Thyroid gland (tissue), 4 donors: Measurements from ENCODE around the gene RNF215. TPM values are rescaled to one million over a fixed set of nuclear protein-coding genes. Genes with fewer than 3 reads are reported as not detected.

Source experiments
- DNase-seq, 2 donors: peaks; one replicate each; pipeline ENCODE4 v3.0.0-alpha.2; 2019
- H3K27ac ChIP-seq, 3 donors: fragments of 200-600 bp; sonication (generic); 1 replicate in 2 of 3; 2 replicates in 1 of 3; pipeline ENCODE4 v1.5.1; 2016 to 2019; ENCODE audit warnings: mild to moderate bottlenecking in 1 of 3, moderate library complexity in 1 of 3
- H3K27me3 ChIP-seq: fragments of 200-600 bp; sonication (generic); one replicate; pipeline ENCODE4 v1.5.1; 2019
- H3K36me3 ChIP-seq, 2 donors: fragments of 200-600 bp; sonication (generic); one replicate each; pipeline ENCODE4 v1.5.1; 2016 to 2019
- H3K4me1 ChIP-seq, 2 donors: fragments of 200-600 bp; sonication (generic); one replicate each; pipeline ENCODE4 v1.5.1; 2017 to 2019
- H3K4me3 ChIP-seq, 3 donors: fragments of 200-600 bp; sonication (generic); replicated peaks in 1 of 3; 1 replicate in 2 of 3; 2 replicates in 1 of 3; pipeline ENCODE4 v1.5.1; 2016; ENCODE audit warnings: mild to moderate bottlenecking in 1 of 3
- H3K9me3 ChIP-seq: fragments of 200-600 bp; sonication (generic); one replicate; pipeline ENCODE4 v1.5.1; 2017
- POLR2A ChIP-seq, 2 donors: fragments of 450-650 bp; IDR thresholded peaks; one replicate each; pipeline ENCODE4 v1.6.1; 2017; ENCODE audit warnings: antibody characterized with exemption in 2 of 2, mild to moderate bottlenecking in 2 of 2, moderate library complexity in 1 of 2
- WGBS, 2 donors: methylation state at CpG; one replicate each; pipeline ENCODE4 v1.1.5; 2017; 5-methylcytosine and 5-hydroxymethylcytosine counted together
- intact Hi-C: fragments of 100-400 bp; cut with DNase I; formaldehyde crosslinking; loops from one replicate; pipeline ENCODE4 v1.15.1; 2023
- total RNA-seq, 4 donors: library from RNA; depleted of rRNA; stranded (reverse); fragments of >200 nt; gene quantifications; one replicate each; pipeline ENCODE4 v1.2.3, GENCODE V29; 2016
- TF ChIP-seq, protein P1 (sequence below), 6 experiments: fragments of 200-600 bp in 3 of 6; fragments of 450-650 bp in 3 of 6; sonication (generic) in 3 of 6; IDR thresholded peaks; one replicate each; pipeline ENCODE4 v1.5.1; 2016 to 2019; ENCODE audit warnings: antibody characterized with exemption in 6 of 6, mild to moderate bottlenecking in 2 of 6, inconsistent platforms in 1 of 6, moderate library complexity in 1 of 6

RNF215 gene
- total RNA-seq, 4 donors from 2014 or later: 14.8 to 25.5 (median 18.8) TPM

DNA sequence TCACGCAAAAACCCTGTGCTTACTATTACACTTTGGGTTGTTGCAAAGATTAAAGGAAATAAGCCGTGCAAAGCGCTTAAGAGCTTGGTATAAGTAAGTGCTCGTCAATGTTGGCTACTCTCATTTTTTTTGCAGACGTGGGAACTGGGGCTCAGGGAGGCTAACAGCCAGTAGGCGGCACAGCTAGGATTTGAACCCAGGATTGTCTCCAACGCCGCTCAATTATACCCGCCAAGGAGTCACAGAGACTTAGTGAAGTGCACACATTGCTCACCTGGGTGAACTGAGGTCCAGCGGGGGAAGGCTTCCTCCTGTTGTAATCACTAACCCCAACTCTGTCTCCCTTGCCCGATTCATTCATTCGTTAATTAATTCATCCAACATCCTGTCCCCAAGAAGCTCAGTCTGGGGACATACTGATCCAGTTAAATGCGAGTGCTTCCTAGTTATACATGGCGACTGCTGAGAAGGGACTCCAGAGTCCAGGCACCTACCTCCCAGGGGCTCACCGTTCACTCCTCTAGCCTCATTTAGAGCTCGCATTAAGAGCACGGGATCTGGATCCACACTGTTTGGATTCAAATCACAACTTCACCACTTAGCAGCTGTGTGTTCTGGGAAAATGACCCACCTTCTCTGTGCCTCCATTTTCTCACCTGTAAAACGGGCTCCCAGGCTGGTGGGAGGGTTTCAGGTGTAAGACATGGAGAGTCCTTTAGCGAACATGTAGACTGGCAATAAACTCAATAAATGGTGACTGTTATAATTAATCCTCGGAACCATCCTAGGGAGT lies 37.5 kb upstream of the RNF215 start:
- Histone ChIP-seq H3K27me3 (no peaks in the 10 kb centered on the region), H3K27ac (peak overlapping the region; percentile 34 to 97 (median 92)), H3K4me3 (peak overlapping the region in 2 of 3 donors; percentile 9 to 62), H3K9me3 (no peaks in the 10 kb centered on the region), H3K36me3 (no peaks in the 10 kb centered on the region), H3K4me1 (peaks cover 26 to 47% of the 10 kb centered on the region in 2 donors)
- intact Hi-C loops: loop anchor here (5.0 kb wide), 1 partner anchor 32 kb away; no protein-coding TSS in a partner anchor
- TF ChIP-seq, protein P1, sequence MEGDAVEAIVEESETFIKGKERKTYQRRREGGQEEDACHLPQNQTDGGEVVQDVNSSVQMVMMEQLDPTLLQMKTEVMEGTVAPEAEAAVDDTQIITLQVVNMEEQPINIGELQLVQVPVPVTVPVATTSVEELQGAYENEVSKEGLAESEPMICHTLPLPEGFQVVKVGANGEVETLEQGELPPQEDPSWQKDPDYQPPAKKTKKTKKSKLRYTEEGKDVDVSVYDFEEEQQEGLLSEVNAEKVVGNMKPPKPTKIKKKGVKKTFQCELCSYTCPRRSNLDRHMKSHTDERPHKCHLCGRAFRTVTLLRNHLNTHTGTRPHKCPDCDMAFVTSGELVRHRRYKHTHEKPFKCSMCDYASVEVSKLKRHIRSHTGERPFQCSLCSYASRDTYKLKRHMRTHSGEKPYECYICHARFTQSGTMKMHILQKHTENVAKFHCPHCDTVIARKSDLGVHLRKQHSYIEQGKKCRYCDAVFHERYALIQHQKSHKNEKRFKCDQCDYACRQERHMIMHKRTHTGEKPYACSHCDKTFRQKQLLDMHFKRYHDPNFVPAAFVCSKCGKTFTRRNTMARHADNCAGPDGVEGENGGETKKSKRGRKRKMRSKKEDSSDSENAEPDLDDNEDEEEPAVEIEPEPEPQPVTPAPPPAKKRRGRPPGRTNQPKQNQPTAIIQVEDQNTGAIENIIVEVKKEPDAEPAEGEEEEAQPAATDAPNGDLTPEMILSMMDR (IDR thresholded peaks at IDR 0.05): no peak
- no peak for TF ChIP-seq POLR2A (IDR thresholded peaks at IDR 0.05)
- WGBS, 2 donors: 33 to 42% methylated on average over 20 of the region's 20 CpGs
- DNase-seq: peak in 1 of 2 donors; percentile 15

DNA sequence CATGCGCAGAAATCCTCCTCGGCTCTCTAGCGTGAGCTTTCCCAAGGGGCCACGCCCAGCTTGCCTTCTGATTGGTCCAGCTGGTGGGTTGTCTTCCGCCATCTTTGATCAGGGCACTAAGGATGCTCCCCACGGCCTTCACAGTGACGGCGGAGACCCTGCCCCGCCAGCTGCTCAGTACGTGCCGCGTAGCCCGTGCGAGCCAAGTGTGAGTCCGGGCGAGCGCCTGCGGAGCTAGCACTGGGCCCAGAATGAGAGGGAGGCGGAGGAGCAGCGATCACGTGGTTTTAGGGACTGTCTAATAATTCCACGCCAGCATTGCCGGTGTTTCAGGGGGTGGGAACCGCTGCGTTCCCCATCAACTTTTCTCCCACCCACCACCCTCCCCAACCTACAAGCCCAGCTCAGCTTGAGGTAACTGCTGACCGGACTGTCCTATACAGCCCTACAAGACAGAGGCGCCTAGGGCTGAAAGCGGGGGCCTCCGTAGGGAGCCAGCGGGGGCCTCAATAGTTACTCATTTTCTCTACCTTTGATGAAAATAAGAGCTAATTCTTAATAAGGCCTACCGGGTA lies 36.8 kb upstream of the RNF215 start:
- intact Hi-C loops: no loop called here
- H3K4me1 ChIP-seq: peaks cover 26 to 47% of the 10 kb centered on the region in 2 donors
- 2 to 3% methylated on average over 19 to 31 of the region's 31 CpGs for WGBS, 2 donors

DNA sequence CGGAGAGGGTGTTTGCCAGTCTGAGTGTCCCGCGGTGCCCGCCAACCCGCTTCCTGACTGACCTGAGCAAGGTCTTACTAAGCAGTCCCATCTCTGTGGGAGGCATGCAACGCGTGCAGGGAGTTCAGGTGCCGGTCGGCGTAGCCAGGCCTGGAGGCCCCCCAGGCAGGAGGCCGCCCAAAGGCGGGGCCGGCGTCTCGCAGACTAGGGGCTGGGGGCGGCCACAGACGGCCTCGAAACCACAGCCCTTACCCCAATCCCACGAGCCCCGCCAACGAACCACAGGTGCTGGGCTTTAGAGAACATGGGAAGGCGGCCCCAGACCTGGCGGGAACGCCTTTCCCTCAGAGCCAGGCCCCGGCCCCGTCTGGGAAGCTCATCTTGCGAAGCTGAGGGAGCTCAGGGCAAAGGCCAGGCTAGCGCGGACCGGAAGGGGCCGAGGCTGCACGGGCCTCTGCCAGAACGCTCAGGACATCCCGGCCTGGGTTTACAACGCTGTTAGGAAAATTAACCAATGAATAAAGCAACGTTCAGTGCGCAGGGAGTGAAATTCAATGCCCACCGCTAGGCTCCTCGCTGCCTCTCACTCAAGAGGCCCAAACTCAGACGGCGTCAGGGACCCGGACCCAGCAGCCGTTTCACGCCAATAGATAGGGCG lies 36.2 kb upstream of the RNF215 start:
- intact Hi-C loops: no loop called here

More for the DNA sequence above, 36.8 kb upstream of the RNF215 start:
- H3K27ac ChIP-seq: peak overlapping the region; percentile 92 to 98 (median 97)
- DNase-seq: peak; percentile 99
- TF ChIP-seq POLR2A (IDR thresholded peaks at IDR 0.05): peak in 1 of 2 donors; percentile 57
- TF ChIP-seq, protein P1 (IDR thresholded peaks at IDR 0.05): no peak
- no peaks in the 10 kb centered on the region for H3K9me3 ChIP-seq
- peak overlapping the region in 2 of 3 donors; percentile 9 to 52 for H3K4me3 ChIP-seq
- H3K36me3 ChIP-seq: no peaks in the 10 kb centered on the region
- no peaks in the 10 kb centered on the region for H3K27me3 ChIP-seq

DNA sequence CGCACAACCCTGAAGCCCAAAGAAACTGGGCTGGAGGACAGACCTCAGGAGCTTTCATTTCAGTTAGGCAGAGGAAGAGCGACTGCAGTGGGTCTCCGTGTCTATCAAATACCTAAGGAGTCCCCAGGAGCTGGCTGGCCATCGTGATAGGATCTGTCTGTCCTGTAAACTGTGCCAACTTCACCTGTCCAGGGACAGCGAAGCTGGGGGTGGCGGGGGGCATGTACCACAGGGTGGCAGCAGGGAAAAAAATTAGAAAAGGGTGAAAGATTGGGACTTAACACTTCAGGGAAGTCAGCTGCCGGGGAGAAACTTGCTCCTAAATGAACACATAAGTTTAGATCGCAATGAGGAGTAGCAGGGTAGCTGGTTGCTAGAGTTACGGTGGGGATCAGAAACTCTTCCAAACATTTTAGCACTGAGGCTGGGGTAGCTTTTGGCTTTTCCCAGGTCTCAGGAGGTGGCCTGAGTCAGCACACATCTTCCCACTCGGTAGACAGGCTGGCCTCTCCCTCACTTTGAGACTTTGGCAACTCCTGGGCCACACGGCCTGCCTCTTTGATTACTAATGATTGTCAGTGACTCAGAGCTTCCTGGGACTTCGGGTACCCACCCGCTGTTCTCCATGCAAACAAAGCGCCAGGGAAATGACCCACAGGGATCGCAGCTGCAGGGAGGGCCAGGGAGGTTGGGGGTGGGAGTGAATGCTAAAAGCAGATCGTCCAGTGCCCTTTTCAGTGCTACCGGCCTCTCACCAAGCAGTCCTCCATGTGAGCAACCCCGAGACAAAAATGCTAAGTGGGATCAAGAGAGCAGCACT lies 35.5 kb upstream of the RNF215 start:
- intact Hi-C loops: no loop called here
- H3K4me3 ChIP-seq: peak overlapping the region in 1 of 3 donors; percentile 52
- TF ChIP-seq, protein P1 (IDR thresholded peaks at IDR 0.05): no peak
- TF ChIP-seq POLR2A (IDR thresholded peaks at IDR 0.05): peak in 1 of 2 donors; percentile 21
- H3K9me3 ChIP-seq: no peaks in the 10 kb centered on the region
- H3K4me1 ChIP-seq: peaks cover 26 to 47% of the 10 kb centered on the region in 2 donors
- H3K36me3 ChIP-seq: peaks cover 4 to 6% of the 10 kb centered on the region in 2 donors
- 37 to 45% methylated on average over 15 to 18 of the region's 18 CpGs for WGBS, 2 donors
- no peaks in the 10 kb centered on the region for H3K27me3 ChIP-seq
- peak overlapping the region; percentile 92 to 98 (median 97) for H3K27ac ChIP-seq
- DNase-seq: peak; percentile 85 to 94

More for the DNA sequence above, 36.2 kb upstream of the RNF215 start:
- Histone ChIP-seq H3K9me3 (no peaks in the 10 kb centered on the region), H3K27me3 (no peaks in the 10 kb centered on the region), H3K27ac (peak overlapping the region; percentile 92 to 98 (median 97)), H3K4me1 (peaks cover 26 to 47% of the 10 kb centered on the region in 2 donors), H3K36me3 (no peaks in the 10 kb centered on the region), H3K4me3 (peak overlapping the region; percentile 1 to 52 (median 43))
- peak in 1 of 2 donors; percentile 75 for DNase-seq
- TF ChIP-seq, protein P1 (IDR thresholded peaks at IDR 0.05): peak in 2 of 6 experiments; percentile 4 to 30
- TF ChIP-seq POLR2A (IDR thresholded peaks at IDR 0.05): peak; percentile 26 to 88
- WGBS, 2 donors: 0 to 2% methylated on average over 19 to 36 of the region's 45 CpGs
